Ascending aorta (tissue), 2 donors: ENCODE data around the gene NUCB1. TPM values are rescaled to one million over a fixed set of nuclear protein-coding genes. Genes with fewer than 3 reads are reported as not detected.

Source experiments
- DNase-seq, 2 donors: peaks; one replicate each; pipeline ENCODE4 v3.0.0-alpha.2; 2019; ENCODE audit warnings: low spot score in 2 of 2
- H3K27ac ChIP-seq, 2 donors: fragments of 200-600 bp; sonication (generic); one replicate each; pipeline ENCODE4 v1.5.1; 2016 to 2017; ENCODE audit warnings: mild to moderate bottlenecking in 1 of 2
- H3K27me3 ChIP-seq: fragments of 200-600 bp; sonication (generic); one replicate; pipeline ENCODE4 v1.5.1; 2017
- H3K36me3 ChIP-seq, 2 donors: fragments of 200-600 bp; sonication (generic); one replicate each; pipeline ENCODE4 v1.5.1; 2016
- H3K4me1 ChIP-seq, 2 donors: fragments of 200-600 bp; sonication (generic); one replicate each; pipeline ENCODE4 v1.5.1; 2016 to 2017; ENCODE audit warnings: mild to moderate bottlenecking in 1 of 2
- H3K4me3 ChIP-seq, 2 donors: fragments of 200-600 bp; sonication (generic); one replicate each; pipeline ENCODE4 v1.5.1; 2016 to 2017; ENCODE audit warnings: mild to moderate bottlenecking in 1 of 2
- H3K9me3 ChIP-seq, 2 donors: fragments of 200-600 bp; sonication (generic); one replicate each; pipeline ENCODE4 v1.5.1; 2016
- CTCF ChIP-seq, 3 experiments: fragments of 200-600 bp in 2 of 3; fragments of 450-650 bp in 1 of 3; sonication (generic) in 2 of 3; IDR thresholded peaks; one replicate each; pipeline ENCODE4 v1.5.1; 2016 to 2019; ENCODE audit warnings: antibody characterized with exemption in 3 of 3, mild to moderate bottlenecking in 1 of 3, moderate library complexity in 1 of 3
- intact Hi-C: fragments of 100-400 bp; cut with DNase I; formaldehyde crosslinking; loops from one replicate; pipeline ENCODE4 v1.15.1; 2023
- total RNA-seq: library from RNA; depleted of rRNA; stranded (reverse); fragments of >200 nt; gene quantifications from one replicate; pipeline ENCODE4 v1.1.0, GENCODE V29; 2016

The NUCB1 gene
- total RNA-seq, 1 donor from 2014 or later = 505 TPM

GRCh38 chr19:48934837-48935236 lies 34.7 kb downstream of the NUCB1 start:
- intact Hi-C loops = no loop called here

GRCh38 chr19:48935864-48936263 lies 35.8 kb downstream of the NUCB1 start:
- intact Hi-C loops = no loop called here
- TF ChIP-seq CTCF (IDR thresholded peaks at IDR 0.05) = no peak

More at GRCh38 chr19:48934837-48935236, 34.7 kb downstream of the NUCB1 start:
- Histone ChIP-seq H3K4me1 (no peaks in the 10 kb centered on the region), H3K27me3 (no peaks in the 10 kb centered on the region), H3K36me3 (no peaks in the 10 kb centered on the region), H3K9me3 (no peaks in the 10 kb centered on the region), H3K27ac (no peak overlapping the region), H3K4me3 (no peak overlapping the region)
- no peak for TF ChIP-seq CTCF (IDR thresholded peaks at IDR 0.05)
- no peak for DNase-seq

GRCh38 chr19:48938256-48938655 lies 38.1 kb downstream of the NUCB1 start:
- Histone ChIP-seq H3K4me3 (no peak overlapping the region), H3K36me3 (no peaks in the 10 kb centered on the region), H3K27ac (no peak overlapping the region), H3K27me3 (no peaks in the 10 kb centered on the region), H3K4me1 (no peaks in the 10 kb centered on the region), H3K9me3 (peaks cover 0 to 9% of the 10 kb centered on the region in 2 donors)
- no peak for DNase-seq
- no peak for TF ChIP-seq CTCF (IDR thresholded peaks at IDR 0.05)
- intact Hi-C loops = no loop called here

More at GRCh38 chr19:48935864-48936263, 35.8 kb downstream of the NUCB1 start:
- Histone ChIP-seq H3K4me3 (no peak overlapping the region), H3K9me3 (peaks cover 0 to 4% of the 10 kb centered on the region in 2 donors), H3K27me3 (no peaks in the 10 kb centered on the region), H3K36me3 (no peaks in the 10 kb centered on the region), H3K4me1 (no peaks in the 10 kb centered on the region), H3K27ac (no peak overlapping the region)
- no peak for DNase-seq

GRCh38 chr19:48940902-48941301 lies 40.8 kb downstream of the NUCB1 start:
- H3K36me3 ChIP-seq = no peaks in the 10 kb centered on the region
- H3K9me3 ChIP-seq = peaks cover 0 to 9% of the 10 kb centered on the region in 2 donors
- H3K27me3 ChIP-seq = no peaks in the 10 kb centered on the region
- intact Hi-C loops = no loop called here
- DNase-seq = no peak
- no peaks in the 10 kb centered on the region for H3K4me1 ChIP-seq
- H3K27ac ChIP-seq = no peak overlapping the region
- TF ChIP-seq CTCF (IDR thresholded peaks at IDR 0.05) = no peak
- no peak overlapping the region for H3K4me3 ChIP-seq

- H3K4me3 ChIP-seq = no peak overlapping the region
- no peak for TF ChIP-seq CTCF (IDR thresholded peaks at IDR 0.05)
- H3K36me3 ChIP-seq = no peaks in the 10 kb centered on the region
- no peak for DNase-seq
- intact Hi-C loops = no loop called here
- H3K27me3 ChIP-seq = no peaks in the 10 kb centered on the region
- H3K9me3 ChIP-seq = peaks cover 0 to 9% of the 10 kb centered on the region in 2 donors
- no peak overlapping the region for H3K27ac ChIP-seq
- no peaks in the 10 kb centered on the region for H3K4me1 ChIP-seq
Observed at GRCh38 chr19:48943081-48943480, 43.0 kb downstream of the NUCB1 start.

GRCh38 chr19:48945415-48945814 lies 45.3 kb downstream of the NUCB1 start:
- DNase-seq = no peak
- no peak for TF ChIP-seq CTCF (IDR thresholded peaks at IDR 0.05)
- Histone ChIP-seq H3K27ac (no peak overlapping the region), H3K9me3 (peaks cover 0 to 9% of the 10 kb centered on the region in 2 donors), H3K36me3 (no peaks in the 10 kb centered on the region), H3K27me3 (no peaks in the 10 kb centered on the region), H3K4me3 (no peak overlapping the region), H3K4me1 (no peaks in the 10 kb centered on the region)
- intact Hi-C loops = no loop called here
